NCI-H510A treated with DMSO at 0.1 percent for 48 hours (cell line): ENCODE data around the gene KLF6.

Experiments
- DNase-seq: peaks from one replicate; lab custom pipeline; 2025; lab: John Stamatoyannopoulos, UW

The KLF6 gene

GRCh38 chr10:3784510-3785250 lies at the start of gene KLF6:
Gene KLF6, minus strand, starts transcription at chr10:3785209. Its CDS starts 195 bp downstream, at chr10:3785014.
- no peak for DNase-seq

- DNase-seq = no peak
These were observed 49.4 kb upstream of the KLF6 start for GRCh38 chr10:3834404-3834803.

- DNase-seq = no peak
These were observed 48.0 kb upstream of the KLF6 start for GRCh38 chr10:3833046-3833445.

GRCh38 chr10:3832022-3832786 lies 47.2 kb upstream of the KLF6 start:
- DNase-seq = no peak

GRCh38 chr10:3831608-3832007 lies 46.6 kb upstream of the KLF6 start:
- no peak for DNase-seq

- no peak for DNase-seq
These were observed 45.9 kb upstream of the KLF6 start for GRCh38 chr10:3830946-3831345.

GRCh38 chr10:3829156-3830050 lies 44.4 kb upstream of the KLF6 start:
- no peak for DNase-seq

- no peak for DNase-seq
These were observed 43.6 kb upstream of the KLF6 start for GRCh38 chr10:3828404-3829155.

GRCh38 chr10:3827768-3828403 lies 42.9 kb upstream of the KLF6 start:
- no peak for DNase-seq

- DNase-seq = no peak
These were observed 42.3 kb upstream of the KLF6 start for GRCh38 chr10:3827266-3827665.

- no peak for DNase-seq
These were observed 40.9 kb upstream of the KLF6 start for GRCh38 chr10:3825862-3826351.

- no peak for DNase-seq
These were observed 40.2 kb upstream of the KLF6 start for GRCh38 chr10:3825244-3825643.

- no peak for DNase-seq
These were observed 37.7 kb upstream of the KLF6 start for GRCh38 chr10:3822541-3823330.

GRCh38 chr10:3820255-3820654 lies 35.2 kb upstream of the KLF6 start:
- DNase-seq = no peak

GRCh38 chr10:3816995-3817394 lies 32.0 kb upstream of the KLF6 start:
- DNase-seq = no peak

GRCh38 chr10:3814838-3815220 lies 29.8 kb upstream of the KLF6 start:
- no peak for DNase-seq

GRCh38 chr10:3813986-3814837 lies 29.2 kb upstream of the KLF6 start:
- DNase-seq = peak; percentile 20

- DNase-seq = no peak
These were observed 28.3 kb upstream of the KLF6 start for GRCh38 chr10:3813267-3813666.

- no peak for DNase-seq
These were observed 27.1 kb upstream of the KLF6 start for GRCh38 chr10:3812141-3812540.
